Measurements from ENCODE around the gene PAX8. TPM values are rescaled to one million over a fixed set of nuclear protein-coding genes. Genes with fewer than 3 reads are reported as not detected.
"Not testable (repeated sequence)": the region's sequence is repeated elsewhere in the genome, so short reads cannot be mapped to it uniquely, and the experiment has no call there.

PAX8 gene
- total RNA-seq, 2 experiments from 2014 or later, result 1.6 to 2.6 TPM

- TF ChIP-seq EZH2phosphoT487 (IDR thresholded peaks at IDR 0.05; ENCODE audit: borderline replicate concordance, low read depth, low read length) (no peak), CTCF (conservative IDR thresholded peaks at IDR 0.05; ENCODE audit: low read length) (no peak)
- POLR2A ChIA-PET, result no interaction called here
- Histone ChIP-seq H3K36me3 (ENCODE audit: insufficient read depth, low read length) (no peaks in the 10 kb centered on the region), H2AFZ (ENCODE audit: low read length) (no peak overlapping the region), H3K27ac (ENCODE audit: low read depth, low read length, poor library complexity, severe bottlenecking) (no peak overlapping the region), H3K9me3 (ENCODE audit: low read length) (no peaks in the 10 kb centered on the region), H3K4me3 (ENCODE audit: low read depth, low read length, poor library complexity, severe bottlenecking) (no peak overlapping the region), H4K20me1 (ENCODE audit: insufficient read depth, low read length) (no peaks in the 10 kb centered on the region), H3K9me2 (ENCODE audit: insufficient read depth, low read length) (no peaks in the 10 kb centered on the region), H3K79me2 (ENCODE audit: insufficient read depth, low read depth, low read length) (no peaks in the 10 kb centered on the region), H3K4me2 (ENCODE audit: low read length) (peak overlapping the region; percentile 32), H3K4me1 (ENCODE audit: insufficient read depth, low read length, poor library complexity, severe bottlenecking) (no peaks in the 10 kb centered on the region)
- intact Hi-C loops (cut with micrococcal nuclease; ENCODE audit: unreplicated experiment), result no loop called here
- CTCF ChIA-PET (ENCODE audit: unreplicated experiment), result no interaction called here
- no peak for DNase-seq (ENCODE audit: low spot score)
- BruUV-seq (replicated peaks), result no TSS peak
Observed at GRCh38 chr2:113324684-113325160, 46.0 kb upstream of the PAX8 start.

GRCh38 chr2:113323129-113323528, 44.4 kb upstream of the PAX8 start:
- CTCF ChIA-PET (ENCODE audit: unreplicated experiment); H2AFZ ChIP-seq (ENCODE audit: low read length); H3K4me2 ChIP-seq (ENCODE audit: low read length); H3K4me1 ChIP-seq (ENCODE audit: insufficient read depth, low read length, poor library complexity, severe bottlenecking); DNase-seq (ENCODE audit: low spot score); H3K9me2 ChIP-seq (ENCODE audit: insufficient read depth, low read length); H3K79me2 ChIP-seq (ENCODE audit: insufficient read depth, low read depth, low read length); intact Hi-C loops (cut with micrococcal nuclease; ENCODE audit: unreplicated experiment); H3K9me3 ChIP-seq (ENCODE audit: low read length); H4K20me1 ChIP-seq (ENCODE audit: insufficient read depth, low read length); POLR2A ChIA-PET; BruUV-seq (replicated peaks); H3K27ac ChIP-seq (ENCODE audit: low read depth, low read length, poor library complexity, severe bottlenecking); H3K4me3 ChIP-seq (ENCODE audit: low read depth, low read length, poor library complexity, severe bottlenecking); H3K36me3 ChIP-seq (ENCODE audit: insufficient read depth, low read length): not testable (repeated sequence)

- H3K4me1 ChIP-seq (ENCODE audit: insufficient read depth, low read length, poor library complexity, severe bottlenecking); BruUV-seq (replicated peaks); POLR2A ChIA-PET: not testable (repeated sequence)
Observed at GRCh38 chr2:113320106-113320505, 41.4 kb upstream of the PAX8 start.

GRCh38 chr2:113318941-113319340, 40.2 kb upstream of the PAX8 start:
- H3K4me1 ChIP-seq (ENCODE audit: insufficient read depth, low read length, poor library complexity, severe bottlenecking); H3K79me2 ChIP-seq (ENCODE audit: insufficient read depth, low read depth, low read length); H3K36me3 ChIP-seq (ENCODE audit: insufficient read depth, low read length); CTCF ChIA-PET (ENCODE audit: unreplicated experiment); H3K4me3 ChIP-seq (ENCODE audit: low read depth, low read length, poor library complexity, severe bottlenecking); H4K20me1 ChIP-seq (ENCODE audit: insufficient read depth, low read length); BruUV-seq (replicated peaks); H3K9me2 ChIP-seq (ENCODE audit: insufficient read depth, low read length); H3K9me3 ChIP-seq (ENCODE audit: low read length); intact Hi-C loops (cut with micrococcal nuclease; ENCODE audit: unreplicated experiment); DNase-seq (ENCODE audit: low spot score); H2AFZ ChIP-seq (ENCODE audit: low read length); H3K27ac ChIP-seq (ENCODE audit: low read depth, low read length, poor library complexity, severe bottlenecking); POLR2A ChIA-PET; H3K4me2 ChIP-seq (ENCODE audit: low read length): not testable (repeated sequence)

More at GRCh38 chr2:113320106-113320505, 41.4 kb upstream of the PAX8 start:
- intact Hi-C loops (cut with micrococcal nuclease; ENCODE audit: unreplicated experiment); H3K4me3 ChIP-seq (ENCODE audit: low read depth, low read length, poor library complexity, severe bottlenecking); H3K27ac ChIP-seq (ENCODE audit: low read depth, low read length, poor library complexity, severe bottlenecking); DNase-seq (ENCODE audit: low spot score); H4K20me1 ChIP-seq (ENCODE audit: insufficient read depth, low read length); H3K4me2 ChIP-seq (ENCODE audit: low read length); H3K9me2 ChIP-seq (ENCODE audit: insufficient read depth, low read length); H2AFZ ChIP-seq (ENCODE audit: low read length); H3K79me2 ChIP-seq (ENCODE audit: insufficient read depth, low read depth, low read length); CTCF ChIA-PET (ENCODE audit: unreplicated experiment); H3K9me3 ChIP-seq (ENCODE audit: low read length); H3K36me3 ChIP-seq (ENCODE audit: insufficient read depth, low read length): not testable (repeated sequence)
